ELR (cell line): ENCODE measurements around the gene B4GAT1.
"Not testable (repeated sequence)": the region's sequence is repeated elsewhere in the genome, so short reads cannot be mapped to it uniquely, and the experiment has no call there.

Source experiments
- DNase-seq: peaks from one replicate; pipeline ENCODE4 v3.0.0-alpha.2; 2015; ENCODE audit warnings: low read depth

B4GAT1 gene

DNA sequence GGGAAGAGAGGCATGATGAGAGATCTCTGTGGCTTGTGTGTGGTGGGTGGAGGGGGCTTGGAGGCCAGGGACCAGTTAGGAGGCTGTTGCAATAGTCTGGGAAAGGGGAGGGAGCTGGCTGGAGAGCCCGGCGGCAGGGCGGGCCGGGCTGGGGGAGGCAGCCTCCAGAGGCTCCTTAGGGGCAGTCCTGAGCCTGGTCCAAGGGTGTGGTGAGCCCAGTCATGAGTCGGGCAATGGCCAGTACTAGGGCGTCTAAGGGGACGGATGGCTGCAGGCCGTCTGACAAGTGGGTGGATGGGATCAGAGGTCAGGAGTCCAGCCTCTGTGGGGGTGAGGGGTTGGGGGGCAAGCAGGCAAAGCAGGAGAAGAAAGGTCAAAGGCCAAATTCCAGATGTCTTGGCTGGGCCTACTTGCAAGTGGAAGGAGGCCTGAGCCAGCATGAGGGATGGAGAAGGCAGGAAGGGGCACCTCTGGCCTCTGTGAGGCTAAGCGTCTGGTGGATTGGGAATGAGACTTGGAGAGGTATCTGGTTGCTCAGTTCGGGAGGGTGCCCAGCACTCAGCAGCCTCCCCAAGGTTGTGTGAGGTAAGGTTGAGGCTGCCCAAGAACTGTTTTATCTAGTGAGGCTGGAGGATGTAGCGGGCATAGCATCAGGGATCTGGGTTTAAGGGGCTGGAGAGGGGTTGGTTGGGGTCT is 24.5 kb downstream of the B4GAT1 start:
- no peak for DNase-seq

DNA sequence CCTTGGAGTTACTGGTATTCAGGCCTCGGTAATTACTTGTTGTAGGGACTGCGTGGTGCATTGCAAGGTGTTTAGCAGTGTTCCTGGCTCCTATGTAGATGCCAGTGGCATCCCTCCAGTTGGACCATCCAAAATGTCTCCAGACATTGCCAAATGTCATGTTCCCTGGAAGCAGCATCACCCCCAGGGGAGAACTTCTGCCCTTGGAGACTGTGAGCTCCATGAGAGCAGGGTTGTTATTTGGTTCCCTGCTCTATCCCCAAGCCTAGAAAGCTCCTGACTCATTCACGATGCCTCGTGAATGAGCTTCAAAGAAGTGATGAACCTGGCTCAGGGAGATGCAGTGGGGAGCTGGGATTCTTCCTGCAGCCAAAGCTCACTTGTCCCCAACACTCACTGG is 25.8 kb downstream of the B4GAT1 start:
- DNase-seq: no peak

DNA sequence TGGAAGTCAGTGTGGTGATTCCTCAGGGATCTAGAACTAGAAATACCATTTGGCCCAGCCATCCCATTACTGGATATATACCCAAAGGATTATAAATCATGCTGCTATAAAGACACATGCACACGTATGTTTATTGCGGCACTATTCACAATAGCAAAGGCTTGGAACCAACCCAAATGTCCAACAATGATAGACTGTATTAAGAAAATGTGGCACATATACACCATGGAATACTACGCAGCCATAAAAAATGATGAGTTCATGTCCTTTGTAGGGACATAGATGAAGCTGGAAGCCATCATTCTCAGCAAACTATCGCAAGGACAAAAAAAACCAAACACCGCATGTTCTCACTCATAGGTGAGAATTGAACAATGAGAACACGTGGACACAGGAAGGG is 26.7 kb downstream of the B4GAT1 start:
- DNase-seq: not testable (repeated sequence)

- not testable (repeated sequence) for DNase-seq
These were observed 27.1 kb downstream of the B4GAT1 start for GRCh38 chr11:66320289-66320688.

GRCh38 chr11:66318600-66318970 is 28.8 kb downstream of the B4GAT1 start:
- no peak for DNase-seq

DNA sequence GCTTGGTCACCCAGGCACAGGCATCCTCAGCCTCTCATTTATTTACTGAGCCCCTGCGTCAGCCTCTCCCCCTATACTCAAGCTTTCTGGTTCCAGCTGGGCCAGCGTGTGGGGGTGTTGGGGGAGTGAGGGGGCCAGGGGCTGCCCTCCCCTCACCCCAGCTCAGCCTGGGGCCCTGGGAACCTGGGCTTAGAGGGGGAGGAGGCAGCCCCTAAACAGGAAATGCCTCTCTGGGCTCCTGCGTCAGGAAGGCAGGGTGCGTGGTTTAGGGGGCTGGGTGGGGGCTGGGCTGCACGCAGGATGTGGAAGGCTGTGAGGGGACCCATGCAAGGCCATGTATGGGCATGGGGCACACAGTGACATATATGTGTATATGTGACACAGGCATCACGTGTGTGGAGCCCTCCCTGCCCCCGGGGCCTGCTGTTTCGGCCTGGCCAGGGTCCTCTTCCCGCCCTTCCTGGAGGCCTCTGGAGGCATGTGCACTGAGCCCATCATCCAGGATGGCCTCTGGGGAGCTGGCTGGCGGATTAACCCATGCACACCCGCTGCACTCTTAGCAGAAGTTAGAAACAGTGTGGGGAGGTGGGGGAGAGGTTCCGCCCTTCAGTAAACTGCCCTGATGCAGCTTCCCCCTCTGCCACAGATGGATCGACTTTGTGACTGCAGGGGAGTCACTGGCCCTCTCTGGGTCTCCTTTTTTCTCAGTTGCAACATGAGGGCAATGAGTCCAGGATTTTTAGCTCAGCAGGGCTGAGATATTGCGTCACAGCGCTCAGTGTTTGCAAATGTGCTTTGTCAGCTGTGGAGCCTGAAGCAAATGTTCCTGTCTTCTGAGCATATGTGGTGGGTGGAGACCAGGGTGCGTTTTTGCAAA is 29.5 kb downstream of the B4GAT1 start:
- peak; percentile 61 for DNase-seq

DNA sequence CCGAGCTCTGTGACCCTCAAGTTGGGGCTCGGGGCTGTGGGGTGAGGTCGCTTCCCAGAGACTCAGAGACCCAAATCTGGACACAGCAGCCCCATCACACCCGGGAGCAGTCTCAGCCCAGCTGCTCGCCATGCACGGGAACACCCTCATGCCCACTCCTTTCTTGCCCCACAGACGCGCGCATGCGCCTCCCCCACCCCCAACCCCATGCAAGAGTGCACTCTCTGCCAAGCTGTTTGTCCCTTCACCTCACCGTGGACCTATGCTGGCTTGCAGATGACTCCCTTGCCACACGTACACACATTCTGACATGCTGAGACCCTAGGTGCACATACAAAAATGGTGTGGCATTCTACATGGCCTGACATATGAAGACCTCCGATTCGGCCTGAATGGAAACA is 30.1 kb downstream of the B4GAT1 start:
- peak; percentile 43 for DNase-seq

GRCh38 chr11:66316849-66317251 is 30.6 kb downstream of the B4GAT1 start, which contains the start of gene CD248:
TSS of gene CD248 (minus strand) at chr11:66317044. CDS start at chr11:66317027, 17 bp downstream.
- DNase-seq: peak; percentile 51

DNA sequence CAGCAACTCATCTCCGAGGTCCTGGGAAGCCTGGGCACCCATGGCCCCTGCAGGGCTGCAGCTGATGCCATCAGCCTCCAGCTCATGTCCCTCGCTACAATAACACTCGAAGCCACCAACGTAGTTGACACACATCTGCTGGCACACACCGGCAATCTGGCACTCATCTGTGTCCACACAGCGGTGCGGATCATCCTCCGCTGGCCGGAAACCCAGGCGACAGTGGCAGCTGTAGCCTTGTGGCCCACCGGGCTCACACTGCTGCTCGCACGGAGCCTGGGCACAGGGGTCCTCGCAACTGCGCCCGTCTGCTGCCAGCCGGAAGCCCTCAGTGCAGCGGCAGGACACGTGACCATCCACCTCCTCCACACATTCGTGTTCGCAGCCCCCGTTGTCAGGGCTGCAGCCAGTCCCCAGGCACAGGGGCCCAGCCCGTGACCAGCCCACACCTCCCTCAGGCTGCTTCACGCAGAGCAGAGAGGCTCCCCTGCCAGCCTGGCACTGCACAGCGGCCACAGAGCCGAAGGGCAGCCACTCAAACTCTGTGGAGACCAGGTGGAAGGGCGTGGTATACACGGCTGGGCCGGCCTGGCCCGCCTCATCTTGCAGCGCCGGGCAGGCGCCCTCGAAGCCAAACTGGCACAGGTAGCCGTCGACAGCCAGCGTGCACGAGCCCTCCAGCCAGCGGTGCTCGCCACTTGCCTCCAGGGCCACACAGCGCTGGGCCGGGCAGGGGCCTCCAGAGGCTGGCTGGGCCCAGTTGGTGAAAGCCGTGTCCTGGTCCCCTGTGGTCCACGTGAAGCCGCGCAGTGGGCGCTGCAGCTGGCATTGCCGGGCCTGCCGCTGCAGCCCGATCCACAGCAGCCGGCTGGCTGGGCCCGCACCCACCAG is 31.3 kb downstream of the B4GAT1 start:
- no peak for DNase-seq

GRCh38 chr11:66315498-66315885 is 31.9 kb downstream of the B4GAT1 start:
- DNase-seq: no peak

DNA sequence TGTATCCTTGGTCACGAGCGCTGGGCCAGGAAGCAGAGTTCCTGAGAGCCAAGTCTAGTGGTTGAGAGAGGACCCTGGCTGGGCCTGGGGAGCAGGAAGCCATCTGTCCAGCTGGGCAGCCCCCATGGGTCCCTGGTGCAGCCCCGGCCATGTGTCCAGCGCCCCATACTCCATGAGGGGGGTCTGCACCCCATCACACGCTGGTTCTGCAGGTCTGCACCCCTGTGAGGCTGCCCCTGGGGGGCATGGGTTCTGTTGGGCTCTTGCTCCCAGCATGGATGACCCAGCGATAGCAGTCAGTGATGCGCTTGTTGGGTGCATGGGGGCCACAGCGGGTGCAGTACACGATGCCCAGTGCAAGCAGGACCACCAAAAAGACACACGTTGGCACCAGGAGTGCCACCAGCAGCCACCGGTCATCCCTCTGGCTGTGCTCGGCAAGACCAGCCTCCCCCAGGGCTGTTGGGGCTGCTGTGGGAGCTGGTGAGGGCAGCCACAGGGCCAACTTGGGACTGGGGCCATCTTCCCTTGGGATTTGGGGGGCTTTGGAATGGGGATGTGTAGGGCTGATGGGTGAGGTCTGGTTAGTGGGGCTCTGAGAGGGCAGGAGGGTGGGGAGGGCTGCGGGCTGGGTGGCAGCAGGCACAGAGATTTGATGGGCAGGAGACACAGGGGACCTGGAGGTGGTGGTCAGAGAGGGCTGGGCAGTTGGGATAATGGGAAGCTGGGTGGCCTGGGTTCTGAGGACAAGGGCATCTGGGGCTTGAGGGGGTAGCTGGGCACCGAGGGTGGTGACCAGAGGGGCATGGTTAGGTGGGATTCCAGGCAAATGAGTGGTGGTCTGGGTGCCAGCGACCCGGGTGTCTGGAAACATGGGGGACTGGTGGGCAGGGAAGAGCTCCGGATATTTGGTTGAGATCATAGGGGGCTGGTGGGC is 32.6 kb downstream of the B4GAT1 start:
- DNase-seq: no peak

DNA sequence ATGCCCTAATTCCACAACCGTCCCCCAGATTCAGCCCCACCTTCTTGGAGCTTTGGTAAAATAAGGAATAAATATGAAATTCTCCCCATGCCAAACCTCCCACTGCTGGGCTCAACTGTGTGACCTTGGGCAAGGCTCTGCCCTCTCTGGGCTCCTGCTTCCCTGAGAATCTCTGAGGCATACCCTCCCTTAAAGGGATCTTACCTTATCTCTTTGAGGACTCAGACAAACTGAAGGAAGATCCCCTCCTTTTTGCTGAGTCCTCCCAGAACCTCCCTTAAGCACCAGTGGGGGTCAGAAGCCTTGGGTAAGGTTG is 33.3 kb downstream of the B4GAT1 start:
- DNase-seq: no peak

GRCh38 chr11:66313321-66314185 is 33.9 kb downstream of the B4GAT1 start:
- peak; percentile 33 for DNase-seq

DNA sequence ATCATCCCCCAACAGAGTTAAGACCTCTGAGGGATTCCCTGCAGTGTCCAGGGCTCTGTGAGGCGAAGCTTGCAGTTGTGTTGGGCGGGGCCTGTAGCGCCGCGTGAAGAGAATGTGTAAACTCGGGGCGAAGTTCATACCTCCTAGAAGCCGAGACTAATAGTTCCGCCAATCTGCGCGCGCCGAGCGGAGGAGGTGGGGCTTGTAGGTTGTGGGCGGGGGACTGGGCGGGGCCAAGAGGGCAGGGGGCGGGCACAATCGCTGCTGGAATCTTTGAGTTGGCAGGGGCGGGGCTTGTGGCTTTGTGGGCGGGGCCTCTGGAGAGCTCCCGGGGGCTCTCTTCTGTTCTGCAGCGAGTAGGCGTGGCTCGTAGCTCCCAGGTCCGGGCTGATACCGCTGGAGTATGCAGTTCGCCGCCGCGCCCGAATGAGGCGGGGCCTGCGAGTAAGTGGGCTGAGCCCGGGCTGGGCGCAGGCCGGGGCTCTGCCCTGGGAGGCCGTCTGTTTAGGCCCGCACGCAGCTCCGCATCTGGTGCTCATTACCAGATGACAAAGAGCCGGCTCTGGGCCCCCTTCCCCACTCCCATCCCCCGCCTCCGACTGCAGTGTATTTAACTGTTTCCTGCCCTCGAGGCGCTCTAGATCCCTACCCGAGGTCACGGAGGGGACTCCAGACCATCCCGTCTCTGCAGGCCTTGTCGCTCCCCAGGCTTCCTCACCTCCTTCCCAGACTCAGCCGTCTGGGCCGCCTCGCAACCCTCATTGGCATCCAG is 34.7 kb downstream of the B4GAT1 start:
- DNase-seq: peak; percentile 98

DNA sequence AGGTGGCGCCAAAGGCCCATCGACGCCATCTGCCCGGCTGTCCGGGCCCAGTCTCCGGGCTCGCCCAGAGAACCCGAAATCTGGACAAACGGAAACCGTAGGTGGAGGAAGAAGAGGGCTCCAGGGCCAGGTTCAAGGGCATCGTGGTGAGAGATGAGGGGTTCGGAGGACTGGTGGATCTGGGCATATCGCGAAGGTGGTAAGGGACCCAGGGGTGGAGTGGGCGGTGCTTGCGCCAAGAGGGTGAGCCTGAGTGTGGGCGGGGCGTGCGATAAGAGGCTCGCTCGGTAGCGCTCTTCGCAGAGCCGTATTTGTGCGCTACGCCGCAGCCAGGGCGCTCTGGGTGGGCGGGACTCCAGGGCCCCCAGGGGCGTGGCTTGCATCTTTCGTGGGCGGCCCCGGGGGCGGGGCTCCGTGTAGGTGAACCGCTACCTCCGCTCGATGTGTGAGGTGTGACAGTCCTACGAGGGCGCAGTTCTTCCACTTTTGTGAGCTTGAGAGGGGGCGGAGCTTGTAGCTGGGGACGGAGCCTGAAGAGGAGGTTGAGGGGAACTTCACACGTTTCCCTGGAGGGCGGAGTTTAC is 35.4 kb downstream of the B4GAT1 start:
- DNase-seq: peak; percentile 94

DNA sequence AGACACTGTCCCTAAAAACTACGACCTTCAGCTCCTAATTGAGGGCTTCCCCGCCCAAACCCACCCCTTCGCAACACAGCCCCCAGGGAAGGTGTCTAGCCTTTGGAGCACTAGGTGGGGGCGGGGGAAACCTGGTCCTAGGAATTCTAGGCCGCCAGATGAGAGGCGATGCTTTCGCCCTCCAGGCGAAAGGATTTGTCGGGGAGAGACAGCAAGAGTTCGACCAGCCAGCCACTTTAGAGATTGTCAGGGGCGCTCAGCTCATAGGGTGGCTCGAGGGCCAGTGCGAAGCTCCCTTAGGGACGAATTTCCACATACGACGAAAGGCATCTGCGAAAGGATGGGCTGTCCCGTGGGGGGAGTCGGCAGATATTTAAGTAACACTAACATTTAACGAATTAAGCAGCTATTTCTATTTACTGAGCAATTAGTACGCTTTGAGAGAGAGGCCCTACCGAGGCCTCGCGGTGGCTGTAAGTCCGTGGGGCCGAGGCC is 35.9 kb downstream of the B4GAT1 start:
- no peak for DNase-seq

DNA sequence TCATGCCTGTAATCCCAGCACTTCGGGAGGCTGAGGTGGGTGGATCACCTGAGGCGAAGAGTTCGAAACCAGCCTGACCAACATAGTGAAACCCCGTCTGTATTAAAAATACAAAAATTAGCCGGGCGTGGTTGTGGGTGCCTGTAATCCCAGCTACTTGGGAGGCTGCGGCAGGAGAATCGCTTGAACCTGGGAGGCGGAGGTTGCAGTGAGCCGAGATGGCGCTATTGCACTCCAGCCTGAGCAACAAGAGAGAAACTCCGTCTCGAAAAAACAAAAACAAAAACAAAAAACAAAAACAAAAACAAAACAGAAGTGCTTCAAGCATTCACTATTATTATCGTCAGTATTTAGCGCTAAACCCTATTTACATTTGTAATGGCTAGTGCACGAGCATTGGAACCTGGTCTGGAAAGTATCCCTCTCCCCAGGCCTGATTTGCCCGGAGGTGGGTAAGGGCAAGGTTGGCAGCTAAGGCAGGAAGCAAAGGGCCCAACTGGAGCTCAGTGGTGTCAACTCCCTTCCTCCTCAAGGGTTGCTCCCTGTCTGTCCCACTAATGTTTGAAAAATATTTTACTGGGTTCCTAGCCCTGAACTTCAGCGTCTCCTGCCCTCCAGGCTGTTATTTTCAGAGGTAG is 36.5 kb downstream of the B4GAT1 start:
- DNase-seq: not testable (repeated sequence)

DNA sequence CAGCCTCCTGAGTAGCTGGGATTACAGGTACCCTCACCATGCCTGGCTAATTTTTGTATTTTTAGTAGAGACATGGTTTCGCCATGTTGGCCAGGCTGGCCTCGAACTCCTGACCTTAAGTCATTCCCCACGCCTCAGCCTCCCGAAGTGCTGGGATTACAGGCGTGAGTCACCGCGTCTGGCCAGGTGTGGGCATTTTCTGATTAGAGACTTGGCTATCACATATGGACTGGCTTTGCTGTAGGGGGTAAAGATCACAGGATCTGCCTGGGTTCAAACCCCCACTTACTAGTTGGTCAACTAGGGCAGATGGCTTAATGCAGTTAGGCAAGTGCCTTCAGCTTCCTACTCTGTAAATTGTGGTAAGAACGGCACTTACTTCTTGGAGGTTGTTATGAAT is 37.1 kb downstream of the B4GAT1 start:
- DNase-seq: no peak

DNA sequence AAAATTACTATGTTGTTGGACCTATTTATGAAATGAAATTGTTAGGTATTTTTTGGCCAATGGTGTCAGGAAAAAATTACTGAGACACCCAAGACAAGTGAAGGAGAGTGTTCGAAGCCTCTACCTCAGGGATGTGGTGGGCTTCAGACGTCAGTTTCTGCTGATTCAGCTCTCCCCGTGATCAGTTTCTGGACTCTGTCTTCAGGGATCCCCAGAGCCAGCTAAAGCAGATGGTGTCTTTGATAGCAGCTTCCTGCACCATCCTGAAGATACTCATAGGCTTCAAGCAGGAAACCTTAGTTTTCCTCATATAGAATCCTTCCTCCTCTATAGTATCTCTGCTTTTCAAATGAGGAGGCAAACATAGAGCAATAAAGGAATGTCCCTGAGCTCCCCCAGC is 38.0 kb downstream of the B4GAT1 start:
- DNase-seq: no peak
